ENCODE measurements around the gene DFFA.
"Not testable (repeated sequence)": the region's sequence is repeated elsewhere in the genome, so short reads cannot be mapped to it uniquely, and the experiment has no call there.

DFFA gene

GRCh38 chr1:10472220-10473144, at the start of gene DFFA:
TSS of gene DFFA (minus strand) at chr1:10472529. CDS start at chr1:10472458, 71 bp downstream.
- DNase-seq = peak; percentile 91

- no peak for DNase-seq
These were observed 49.3 kb upstream of the DFFA start for GRCh38 chr1:10521537-10522157.

- DNase-seq = no peak
These were observed 48.6 kb upstream of the DFFA start for GRCh38 chr1:10520952-10521351.

GRCh38 chr1:10520497-10520896, 48.2 kb upstream of the DFFA start:
- no peak for DNase-seq

- DNase-seq = no peak
These were observed 46.7 kb upstream of the DFFA start for GRCh38 chr1:10519016-10519417.

GRCh38 chr1:10517677-10517982, 45.3 kb upstream of the DFFA start:
- DNase-seq = no peak

- no peak for DNase-seq
These were observed 44.8 kb upstream of the DFFA start for GRCh38 chr1:10516925-10517676.

- no peak for DNase-seq
These were observed 43.8 kb upstream of the DFFA start for GRCh38 chr1:10515976-10516750.

- DNase-seq = peak; percentile 48
These were observed 43.1 kb upstream of the DFFA start for GRCh38 chr1:10515301-10515975.

- peak; percentile 46 for DNase-seq
These were observed 42.3 kb upstream of the DFFA start for GRCh38 chr1:10514490-10515235.

- DNase-seq = no peak
These were observed 40.9 kb upstream of the DFFA start for GRCh38 chr1:10513199-10513598.

GRCh38 chr1:10511494-10511885, 39.2 kb upstream of the DFFA start:
- no peak for DNase-seq

- DNase-seq = peak; percentile 82
These were observed 38.5 kb upstream of the DFFA start for GRCh38 chr1:10510520-10511493.

GRCh38 chr1:10509809-10510509, 37.6 kb upstream of the DFFA start:
- DNase-seq = no peak

GRCh38 chr1:10508511-10508951, 36.2 kb upstream of the DFFA start:
- no peak for DNase-seq

- peak; percentile 73 for DNase-seq
These were observed 35.0 kb upstream of the DFFA start for GRCh38 chr1:10507111-10507879.

GRCh38 chr1:10506677-10507047, 34.3 kb upstream of the DFFA start:
- no peak for DNase-seq

GRCh38 chr1:10506046-10506676, 33.8 kb upstream of the DFFA start:
- DNase-seq = not testable (repeated sequence)

Data from CD4-positive, alpha-beta T cell treated with Interleukin-17A for 4 hours (primary cell).